Ovary (tissue), 9 donors: Measurements from ENCODE around the gene SHROOM4. TPM values are rescaled to one million over a fixed set of nuclear protein-coding genes. Genes with fewer than 3 reads are reported as not detected.
A peak's percentile ranks its signal among the peaks of the same experiment; 100 is the strongest.

Experiments used
- DNase-seq, 5 donors: peaks; one replicate each; pipeline ENCODE4 v3.0.0-alpha.2; 2019 to 2020
- H3K27ac ChIP-seq, 2 donors: fragments of 200-600 bp; one replicate each; pipeline versions ENCODE4 v1.5.1 to v1.8.0; 2019 to 2022
- H3K27me3 ChIP-seq: fragments of 200-600 bp; one replicate; pipeline ENCODE4 v1.8.0; 2022
- H3K36me3 ChIP-seq: fragments of 200-600 bp; sonication (generic); one replicate; pipeline ENCODE4 v1.5.1; 2019
- H3K4me1 ChIP-seq: one replicate; pipeline ENCODE4 v1.8.1; 2013; ENCODE audit warnings: mild to moderate bottlenecking, moderate library complexity; ENCODE audit not compliant: insufficient read depth
- H3K4me3 ChIP-seq: fragments of 200-600 bp; sonication (generic); one replicate; pipeline ENCODE4 v1.5.1; 2017
- H3K9me3 ChIP-seq, 2 donors: fragments of 200-600 bp in 1 of 2; sonication (generic) in 1 of 2; one replicate each; pipeline versions ENCODE4 v1.5.1 to v1.8.1; 2013 to 2019; ENCODE audit warnings: mild to moderate bottlenecking in 1 of 2, moderate library complexity in 1 of 2
- EP300 ChIP-seq: sonication (generic); formaldehyde crosslinking; IDR thresholded peaks from one replicate; pipeline ENCODE4 v1.6.1; 2017; ENCODE audit warnings: antibody characterized with exemption
- POLR2A ChIP-seq: fragments of 450-650 bp; IDR thresholded peaks from one replicate; pipeline ENCODE4 v1.6.1; 2017; ENCODE audit warnings: antibody characterized with exemption, mild to moderate bottlenecking, moderate library complexity
- WGBS, 3 donors: extraction: QIAGEN DNeasy Blood & Tissue Kit in 1 of 3; methylation state at CpG; one replicate each; pipeline versions ENCODE4 v1.1.5 to v1.1.7; 2013 to 2017; 5-methylcytosine and 5-hydroxymethylcytosine counted together
- intact Hi-C, 4 donors: fragments of 100-400 bp; cut with DNase I; formaldehyde crosslinking; loops; one replicate each; pipeline versions ENCODE4 v1.11.0 to v1.15.1; 2022 to 2023
- polyA plus RNA-seq, 2 donors: library from polyadenylated mRNA; stranded (reverse); fragments of 200-250 nt in 1 of 2; fragments of 350-450 nt in 1 of 2; fragmentation: Illumina TruSeq in 1 of 2; extraction: RNeasy Lipid Tissue Mini Kit (QIAGEN cat#74804) in 1 of 2; gene quantifications; one replicate each; pipeline ENCODE4 v1.2.3, GENCODE V29; 2013 to 2014
- total RNA-seq, 7 donors: library from RNA; depleted of rRNA in 2 of 7; stranded (reverse); fragments of >200 nt in 2 of 7; fragmentation: NEBNext Ultra II Directional in 3 of 7; extraction: Animal tissue kit (Norgen Biotek cat#: 25700) in 3 of 7; gene quantifications; one replicate each; pipeline versions ENCODE4 v1.1.0 to v1.2.4, GENCODE V29; 2016 to 2023
- TF ChIP-seq, protein P1 (sequence below), 3 donors: fragments of 450-650 bp in 2 of 3; fragments of 200-600 bp in 1 of 3; IDR thresholded peaks; one replicate each; pipeline versions ENCODE4 v1.5.1 to v1.8.0; 2016 to 2022; ENCODE audit warnings: antibody characterized with exemption in 3 of 3, mild to moderate bottlenecking in 1 of 3
- donor health status: DM: no; HTN: no; CAD: no; lungs with moderate emphysema.
- donor health status: DM: no; HTN: no; CAD: no.
- donor health status: Bipolar disorder and iron deficiency.
- donor health status: DM: yes; HTN: yes; CAD: no.
- donor health status: DM: no; HTN: no; CAD: no.
- donor health status: DM: yes; HTN: yes; CAD: no.

The SHROOM4 gene
- total and polyA plus RNA-seq, 9 donors, result 1.7 to 7.2 (median 3.1) TPM

DNA sequence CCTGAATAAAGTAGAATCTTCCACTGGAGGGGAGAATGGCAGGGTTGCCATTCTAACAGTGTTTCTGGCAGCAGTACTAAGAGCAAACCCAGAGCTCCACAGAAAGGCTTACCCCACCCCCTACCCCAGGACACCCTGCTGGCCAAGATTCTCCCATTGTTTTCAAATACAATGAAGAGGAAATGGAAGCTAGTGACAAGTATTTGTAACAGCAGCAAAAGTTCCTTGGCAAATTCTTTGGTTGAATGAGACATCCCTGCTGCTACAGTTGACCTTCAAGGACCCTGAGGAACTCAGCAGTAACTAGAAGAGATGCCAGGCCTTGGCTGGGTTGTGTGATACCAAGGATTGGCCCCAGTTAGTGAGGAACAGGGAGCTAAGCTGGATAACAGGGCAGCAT, 219.2 kb downstream of the SHROOM4 start:
- Histone ChIP-seq H3K36me3 (no peaks in the 10 kb centered on the region), H3K4me1 (peaks cover 1% of the 10 kb centered on the region), H3K9me3 (no peaks in the 10 kb centered on the region), H3K27ac (no peak overlapping the region), H3K4me3 (no peak overlapping the region), H3K27me3 (no peaks in the 10 kb centered on the region)
- TF ChIP-seq, protein P1, sequence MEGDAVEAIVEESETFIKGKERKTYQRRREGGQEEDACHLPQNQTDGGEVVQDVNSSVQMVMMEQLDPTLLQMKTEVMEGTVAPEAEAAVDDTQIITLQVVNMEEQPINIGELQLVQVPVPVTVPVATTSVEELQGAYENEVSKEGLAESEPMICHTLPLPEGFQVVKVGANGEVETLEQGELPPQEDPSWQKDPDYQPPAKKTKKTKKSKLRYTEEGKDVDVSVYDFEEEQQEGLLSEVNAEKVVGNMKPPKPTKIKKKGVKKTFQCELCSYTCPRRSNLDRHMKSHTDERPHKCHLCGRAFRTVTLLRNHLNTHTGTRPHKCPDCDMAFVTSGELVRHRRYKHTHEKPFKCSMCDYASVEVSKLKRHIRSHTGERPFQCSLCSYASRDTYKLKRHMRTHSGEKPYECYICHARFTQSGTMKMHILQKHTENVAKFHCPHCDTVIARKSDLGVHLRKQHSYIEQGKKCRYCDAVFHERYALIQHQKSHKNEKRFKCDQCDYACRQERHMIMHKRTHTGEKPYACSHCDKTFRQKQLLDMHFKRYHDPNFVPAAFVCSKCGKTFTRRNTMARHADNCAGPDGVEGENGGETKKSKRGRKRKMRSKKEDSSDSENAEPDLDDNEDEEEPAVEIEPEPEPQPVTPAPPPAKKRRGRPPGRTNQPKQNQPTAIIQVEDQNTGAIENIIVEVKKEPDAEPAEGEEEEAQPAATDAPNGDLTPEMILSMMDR (IDR thresholded peaks at IDR 0.05), result no peak
- no peak for TF ChIP-seq POLR2A
- intact Hi-C loops, result no loop called here
- no peak for DNase-seq

- TF ChIP-seq EP300 (no peak), POLR2A (no peak)
- TF ChIP-seq, protein P1 (IDR thresholded peaks at IDR 0.05), result no peak
- DNase-seq, result no peak
- Histone ChIP-seq H3K9me3 (no peaks in the 10 kb centered on the region), H3K27me3 (no peaks in the 10 kb centered on the region), H3K27ac (no peak overlapping the region), H3K4me3 (no peak overlapping the region), H3K4me1 (no peaks in the 10 kb centered on the region), H3K36me3 (no peaks in the 10 kb centered on the region)
- WGBS, 3 donors, result 80 to 88% (median 84%) methylated on average over 3 of the region's 3 CpGs
- intact Hi-C loops, result no loop called here
Observed at GRCh38 chrX:50586980-50587379, 227.0 kb downstream of the SHROOM4 start.

DNA sequence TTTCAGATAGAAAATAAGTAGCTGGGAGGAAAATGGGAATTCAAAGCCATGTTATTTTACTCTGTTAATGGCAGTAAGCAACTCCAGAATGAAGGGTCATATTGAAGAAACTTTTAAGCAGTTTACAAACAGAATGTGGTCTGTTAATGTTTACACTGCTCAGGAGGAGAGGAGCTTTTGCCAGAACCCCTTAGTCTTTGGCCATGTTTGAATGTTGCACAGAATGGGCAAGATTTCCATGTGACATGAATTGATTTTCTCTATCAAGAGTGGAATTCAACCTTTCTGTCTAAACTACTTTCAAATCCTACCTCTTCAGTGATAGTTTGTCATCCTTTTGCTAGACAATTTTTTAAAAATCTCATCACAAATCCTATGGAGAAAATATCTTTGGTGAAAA, 227.6 kb downstream of the SHROOM4 start:
- intact Hi-C loops, result no loop called here
- Histone ChIP-seq H3K4me3 (no peak overlapping the region), H3K27me3 (no peaks in the 10 kb centered on the region), H3K27ac (no peak overlapping the region), H3K9me3 (no peaks in the 10 kb centered on the region), H3K36me3 (no peaks in the 10 kb centered on the region), H3K4me1 (no peaks in the 10 kb centered on the region)
- TF ChIP-seq, protein P1 (IDR thresholded peaks at IDR 0.05), result no peak
- TF ChIP-seq EP300 (no peak), POLR2A (no peak)
- DNase-seq, result no peak

DNA sequence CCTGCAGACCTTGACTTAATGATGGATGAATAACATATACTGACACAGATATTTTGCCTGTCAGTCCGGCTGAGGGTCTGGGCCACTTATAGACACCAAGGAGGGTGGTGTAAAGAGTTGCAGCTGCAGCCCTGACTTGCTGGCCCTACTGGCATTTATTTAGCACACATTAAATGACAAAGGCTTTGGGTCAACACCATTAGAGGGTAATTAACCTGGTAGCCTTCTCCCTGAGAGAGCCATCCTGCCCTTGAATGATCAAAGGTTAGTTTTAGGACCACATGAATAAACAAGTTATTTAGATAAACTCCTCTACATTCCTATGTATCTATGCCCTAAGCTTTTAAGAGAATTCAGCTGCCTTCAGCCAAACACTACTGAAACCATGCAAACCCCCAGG, 232.6 kb downstream of the SHROOM4 start:
- intact Hi-C loops, result no loop called here
- Histone ChIP-seq H3K36me3 (no peaks in the 10 kb centered on the region), H3K4me3 (no peak overlapping the region), H3K27me3 (no peaks in the 10 kb centered on the region), H3K4me1 (no peaks in the 10 kb centered on the region), H3K9me3 (no peaks in the 10 kb centered on the region), H3K27ac (no peak overlapping the region)
- 53 to 62% (median 61%) methylated on average over 1 of the region's 1 CpG for WGBS, 3 donors
- TF ChIP-seq, protein P1 (IDR thresholded peaks at IDR 0.05), result no peak
- no peak for TF ChIP-seq EP300
- no peak for TF ChIP-seq POLR2A
- no peak for DNase-seq

DNA sequence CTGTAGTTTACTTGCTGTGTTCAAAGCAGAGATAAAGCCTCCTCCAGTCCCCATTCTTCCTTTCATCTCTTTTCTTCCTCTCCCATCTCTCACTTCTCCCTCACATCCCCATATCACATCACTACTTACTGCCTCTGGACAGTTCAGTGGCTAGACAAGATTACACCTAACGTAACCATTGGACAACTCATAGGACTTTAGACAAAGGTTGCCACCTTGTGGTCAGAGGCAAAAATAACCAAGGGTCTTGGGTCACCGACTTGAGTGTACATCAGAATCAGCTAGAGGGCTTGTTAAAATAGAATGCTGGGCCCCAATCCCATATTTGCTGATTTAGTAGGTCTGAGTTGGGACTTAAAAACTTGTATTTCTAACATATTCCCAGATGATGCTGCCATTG, 234.0 kb downstream of the SHROOM4 start:
- 11 to 20% (median 11%) methylated on average over 2 of the region's 2 CpGs for WGBS, 3 donors
- Histone ChIP-seq H3K27ac (no peak overlapping the region), H3K9me3 (no peaks in the 10 kb centered on the region), H3K4me1 (no peaks in the 10 kb centered on the region), H3K4me3 (no peak overlapping the region), H3K27me3 (no peaks in the 10 kb centered on the region), H3K36me3 (no peaks in the 10 kb centered on the region)
- TF ChIP-seq, protein P1 (IDR thresholded peaks at IDR 0.05), result no peak
- TF ChIP-seq POLR2A (no peak), EP300 (no peak)
- peak in 1 of 5 donors; percentile 20 for DNase-seq
- intact Hi-C loops, result no loop called here
